Raji (cell line): Measurements from ENCODE around the gene AHCYL1.

ENCODE experiments used
- POLR2A ChIP-seq: IDR thresholded peaks from 2 replicates; pipeline ENCODE4 v1.6.1; 2011; ENCODE audit warnings: low read depth, low read length, control low read depth; ENCODE audit not compliant: insufficient read depth

Gene AHCYL1

DNA sequence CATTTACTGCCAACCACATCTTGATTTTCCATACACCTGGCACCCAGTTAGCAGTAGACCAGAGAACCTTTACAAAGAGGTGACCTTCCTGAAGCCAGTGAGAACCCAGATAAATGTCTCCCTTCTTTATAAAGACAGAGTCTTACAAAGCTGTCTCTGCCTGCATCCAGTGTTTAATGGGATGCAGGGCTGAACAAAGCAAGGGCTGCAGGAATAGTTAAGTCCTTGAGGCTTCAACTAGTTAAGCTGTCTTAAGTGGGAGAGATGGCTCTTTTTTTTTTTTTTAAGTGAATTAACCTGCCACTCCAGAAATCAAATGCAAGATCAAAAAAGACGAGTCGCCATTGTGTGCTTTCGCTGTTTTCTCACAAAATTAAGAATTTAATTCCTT is 1.5 kb downstream of the AHCYL1 start:
- no peak for TF ChIP-seq POLR2A

DNA sequence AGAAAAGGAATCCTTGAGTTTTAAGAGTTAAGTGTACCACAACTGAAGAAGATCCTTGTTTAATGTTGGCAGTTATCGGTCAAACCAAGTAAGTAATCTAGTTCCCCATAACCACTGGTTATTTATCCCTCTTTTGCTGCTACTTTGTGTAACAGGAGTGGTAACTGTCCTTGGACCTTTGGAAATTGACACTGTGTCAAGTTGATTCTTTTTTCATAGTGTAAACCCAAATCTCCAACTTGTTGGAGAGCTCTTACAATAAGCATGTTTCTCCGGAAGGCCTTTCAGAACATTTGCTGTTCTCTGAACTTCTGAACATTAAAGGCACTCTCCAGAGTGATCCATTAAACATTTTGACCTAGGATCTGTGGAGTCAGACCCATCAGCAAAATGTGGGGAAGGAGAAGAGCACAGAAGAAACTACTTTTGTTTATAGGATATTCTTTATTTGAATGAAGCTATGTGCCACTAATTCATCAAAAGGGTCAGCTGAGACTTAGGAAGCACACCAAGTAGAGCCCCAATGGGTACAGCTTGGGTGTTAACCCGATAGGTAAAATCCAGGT is 3.9 kb downstream of the AHCYL1 start:
- TF ChIP-seq POLR2A, result no peak

DNA sequence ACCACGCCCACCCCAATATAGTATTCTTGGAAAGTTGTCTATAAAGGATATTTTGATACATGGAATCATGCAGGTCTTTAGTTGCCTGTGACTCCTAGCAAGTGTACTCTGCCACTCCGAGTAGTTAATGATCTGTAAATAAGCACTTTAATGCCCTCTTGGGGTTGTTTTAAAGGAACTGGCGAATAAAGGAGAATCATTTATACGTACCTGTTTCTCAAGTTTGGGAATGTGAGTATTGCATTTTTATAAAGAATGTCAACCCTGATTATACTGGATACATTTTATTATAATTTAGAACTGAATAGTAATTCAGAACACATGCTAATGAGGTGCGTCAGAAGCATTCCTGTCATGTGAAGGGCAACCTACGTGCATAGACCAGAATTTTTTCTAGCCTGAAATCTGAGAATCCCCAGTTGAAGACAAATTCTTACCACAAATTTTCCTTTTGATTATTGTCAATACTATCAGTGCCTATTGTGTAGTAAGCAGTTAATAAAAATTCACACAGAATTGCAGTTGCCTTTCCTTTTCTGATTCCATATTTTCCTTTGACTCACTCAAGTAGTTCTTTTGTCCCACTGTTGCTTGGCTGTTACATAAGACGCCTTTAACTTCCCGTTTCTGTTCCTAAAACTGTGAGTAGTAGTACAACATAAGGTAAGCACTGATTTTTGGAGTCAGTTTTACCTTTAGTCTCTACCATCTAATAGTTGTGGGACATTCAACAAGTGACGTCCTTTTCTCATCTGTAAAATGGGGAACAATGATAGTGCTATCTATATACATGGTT is 5.1 kb downstream of the AHCYL1 start:
- TF ChIP-seq POLR2A, result no peak

DNA sequence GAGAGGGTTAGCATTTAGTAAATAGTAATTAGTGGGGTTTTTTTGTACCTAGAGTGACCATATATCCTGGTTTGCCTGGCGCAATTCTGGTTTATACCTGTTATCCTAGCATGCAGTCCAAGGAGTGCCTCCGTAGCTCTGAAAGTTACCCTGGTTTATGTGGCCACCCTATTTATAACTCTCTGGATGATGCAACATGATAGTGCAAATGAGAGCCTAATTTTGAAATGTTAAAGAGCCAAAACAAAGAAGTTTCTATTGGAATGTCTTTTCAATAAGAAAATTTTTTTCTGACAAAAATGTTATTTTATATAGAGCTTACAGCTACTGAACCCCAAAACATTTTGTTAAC is 5.7 kb downstream of the AHCYL1 start:
- no peak for TF ChIP-seq POLR2A

DNA sequence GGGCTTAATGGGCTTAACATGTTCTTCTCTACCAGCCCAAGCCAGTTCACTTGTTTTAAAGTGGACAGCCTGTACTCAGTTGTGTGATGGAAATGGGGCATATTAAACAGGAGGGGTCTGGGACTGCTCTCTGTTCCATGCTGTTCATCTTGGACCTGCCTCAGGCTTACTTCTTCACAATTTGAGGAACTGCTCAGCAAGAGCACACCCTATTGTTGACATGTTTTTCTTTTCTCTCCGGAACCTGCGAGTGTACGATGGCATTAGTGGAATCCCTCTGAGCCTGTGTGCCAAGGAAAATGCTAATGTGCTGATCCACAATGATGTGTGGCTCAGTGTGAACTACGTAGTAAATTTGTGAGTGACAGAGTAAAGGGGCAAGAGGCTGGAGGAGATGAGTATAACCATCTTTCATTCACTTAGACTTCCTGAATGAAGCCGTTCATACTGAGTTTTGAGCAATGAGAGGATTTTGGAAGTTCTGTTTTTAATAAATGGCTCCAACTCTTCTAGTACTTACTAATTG is 6.9 kb downstream of the AHCYL1 start:
- TF ChIP-seq POLR2A, result no peak

DNA sequence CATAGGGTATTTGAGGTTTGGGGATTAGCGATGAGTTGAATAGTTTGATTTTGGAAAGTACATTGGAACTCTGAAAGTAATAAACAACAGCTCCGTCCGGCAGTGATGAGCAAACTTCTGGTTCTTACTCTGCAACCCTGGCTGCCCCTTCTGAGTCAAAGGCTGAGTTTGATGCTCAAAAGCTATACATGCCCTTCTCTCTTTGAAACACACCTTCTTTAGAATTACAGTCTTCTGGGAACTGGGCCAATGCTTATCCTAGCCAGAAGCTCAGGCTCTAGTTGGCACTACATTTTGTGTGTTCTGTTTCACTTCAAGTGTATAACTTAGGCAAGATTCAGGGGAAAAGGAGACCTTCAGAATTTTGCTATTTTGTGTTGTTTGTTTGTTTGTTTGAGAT is 9.3 kb downstream of the AHCYL1 start:
- no peak for TF ChIP-seq POLR2A

DNA sequence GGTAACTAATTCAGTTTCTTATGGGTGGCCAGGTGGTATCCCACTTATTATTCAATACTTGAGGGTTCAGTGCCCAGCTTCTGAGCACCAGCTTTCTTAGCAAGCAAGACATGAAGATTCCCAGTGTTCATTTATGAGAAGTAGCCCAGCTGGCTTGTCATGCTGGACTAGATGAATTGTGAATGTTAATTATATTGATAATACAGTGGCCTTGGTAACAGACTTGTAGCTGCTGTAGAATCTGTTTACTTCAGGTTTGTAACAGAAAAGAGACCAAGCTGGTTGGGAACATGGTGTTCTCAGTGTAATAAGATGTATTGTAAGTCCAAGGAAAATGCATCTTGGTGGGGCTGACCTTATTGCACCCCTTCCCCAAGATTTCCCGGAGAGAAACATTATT is 10.1 kb downstream of the AHCYL1 start:
- no peak for TF ChIP-seq POLR2A

DNA sequence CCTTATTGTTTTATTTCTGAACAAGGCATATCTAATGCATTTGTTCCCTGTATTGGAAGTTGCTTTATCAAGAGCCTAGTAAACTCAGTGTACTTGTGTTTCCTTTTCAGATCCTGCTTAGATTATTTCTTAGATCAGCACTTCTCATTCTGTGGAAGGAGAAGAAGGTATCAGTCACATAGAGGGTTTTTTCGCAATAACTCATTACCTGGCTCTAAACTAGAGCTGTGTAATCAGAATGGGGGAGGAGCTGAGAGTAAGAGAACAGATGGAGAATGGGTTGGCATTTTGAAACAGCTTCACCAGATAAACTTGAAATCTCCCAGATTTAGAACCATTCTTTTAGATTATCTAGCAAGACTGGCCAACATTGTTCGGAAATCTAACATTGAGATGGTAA is 11.0 kb downstream of the AHCYL1 start:
- TF ChIP-seq POLR2A, result no peak

DNA sequence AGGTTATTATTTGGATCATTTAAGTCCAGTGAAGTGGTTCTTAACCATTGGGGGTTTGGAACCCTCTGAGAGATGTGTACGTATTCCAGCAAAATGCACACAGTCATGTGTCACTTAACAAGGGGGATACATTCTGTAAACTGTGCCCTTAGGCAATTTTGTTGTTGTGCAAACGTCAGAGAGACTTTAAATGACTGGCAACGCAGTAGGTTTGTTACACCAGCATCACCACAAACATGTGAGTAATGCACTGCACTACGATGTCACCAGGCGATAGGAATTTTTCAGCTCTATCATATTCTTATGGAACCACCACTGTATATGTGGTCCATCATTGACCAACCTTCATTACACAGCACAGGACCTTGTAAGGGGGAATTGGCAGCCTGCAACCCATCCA is 11.9 kb downstream of the AHCYL1 start:
- no peak for TF ChIP-seq POLR2A

DNA sequence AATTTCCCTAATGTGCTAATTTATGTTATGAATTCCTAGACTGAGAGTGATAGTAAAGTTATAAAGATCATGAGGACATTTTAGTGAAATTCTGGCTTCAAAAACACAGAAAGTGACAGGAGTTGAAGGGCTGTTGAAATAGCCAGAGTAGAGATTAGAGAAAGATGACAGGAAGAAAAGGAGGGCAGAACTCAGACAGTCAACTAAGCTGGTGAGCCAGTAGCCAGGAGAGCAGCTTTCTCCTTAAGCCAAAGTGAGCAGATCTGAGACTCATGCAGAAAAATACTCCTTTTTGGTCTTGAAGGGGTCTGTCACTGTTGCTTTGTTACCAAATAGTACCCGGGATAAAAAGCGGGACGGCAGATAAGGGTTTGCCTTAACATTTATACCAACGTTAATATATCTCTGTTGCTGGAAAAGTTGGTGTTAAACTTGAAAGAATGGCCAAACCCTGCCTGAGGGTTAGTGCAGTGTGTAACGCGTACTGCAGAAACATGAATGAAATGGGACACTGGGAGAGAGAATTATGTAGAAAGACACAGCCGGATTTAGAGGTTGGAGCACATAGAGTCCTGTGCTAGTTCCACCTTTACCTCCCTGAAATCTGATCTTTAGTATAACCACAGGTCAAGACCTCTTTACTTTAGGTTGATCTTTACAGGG is 12.8 kb downstream of the AHCYL1 start:
- no peak for TF ChIP-seq POLR2A

DNA sequence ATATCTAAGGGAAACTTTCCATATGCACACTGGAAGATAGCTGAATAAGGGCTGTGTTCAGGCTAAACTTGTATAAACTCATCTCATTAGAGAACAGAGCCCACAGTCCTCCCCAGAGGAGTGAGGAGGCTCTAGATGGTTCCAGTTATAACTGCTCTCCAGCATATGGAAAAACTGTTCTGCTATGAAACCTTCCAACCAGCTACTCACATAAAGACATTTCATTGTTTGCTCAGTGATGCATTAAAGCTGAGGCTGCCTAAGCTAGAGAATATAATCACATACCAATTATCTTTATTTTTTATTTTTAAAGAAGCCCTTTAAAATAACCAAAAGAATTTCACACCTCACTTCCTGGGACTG is 13.3 kb downstream of the AHCYL1 start:
- TF ChIP-seq POLR2A, result no peak

DNA sequence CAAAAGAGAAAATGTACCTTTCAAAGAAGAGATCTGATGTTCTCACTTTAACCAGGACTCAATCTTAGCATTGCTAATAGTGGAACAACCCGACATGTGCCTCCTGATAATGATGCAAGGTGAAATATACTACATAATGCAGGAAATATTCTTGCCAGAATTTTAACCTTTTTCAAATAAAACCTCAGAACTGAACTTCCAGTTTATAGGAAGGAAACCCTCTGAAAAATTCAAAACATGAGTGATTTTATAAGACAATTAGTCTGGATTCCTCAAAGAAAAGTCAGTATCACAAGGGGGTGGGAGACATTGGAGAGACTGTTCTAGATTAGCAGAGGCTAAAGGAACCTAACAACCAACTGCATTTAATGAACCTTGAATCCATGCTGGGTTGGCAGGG is 18.1 kb downstream of the AHCYL1 start:
- no peak for TF ChIP-seq POLR2A

DNA sequence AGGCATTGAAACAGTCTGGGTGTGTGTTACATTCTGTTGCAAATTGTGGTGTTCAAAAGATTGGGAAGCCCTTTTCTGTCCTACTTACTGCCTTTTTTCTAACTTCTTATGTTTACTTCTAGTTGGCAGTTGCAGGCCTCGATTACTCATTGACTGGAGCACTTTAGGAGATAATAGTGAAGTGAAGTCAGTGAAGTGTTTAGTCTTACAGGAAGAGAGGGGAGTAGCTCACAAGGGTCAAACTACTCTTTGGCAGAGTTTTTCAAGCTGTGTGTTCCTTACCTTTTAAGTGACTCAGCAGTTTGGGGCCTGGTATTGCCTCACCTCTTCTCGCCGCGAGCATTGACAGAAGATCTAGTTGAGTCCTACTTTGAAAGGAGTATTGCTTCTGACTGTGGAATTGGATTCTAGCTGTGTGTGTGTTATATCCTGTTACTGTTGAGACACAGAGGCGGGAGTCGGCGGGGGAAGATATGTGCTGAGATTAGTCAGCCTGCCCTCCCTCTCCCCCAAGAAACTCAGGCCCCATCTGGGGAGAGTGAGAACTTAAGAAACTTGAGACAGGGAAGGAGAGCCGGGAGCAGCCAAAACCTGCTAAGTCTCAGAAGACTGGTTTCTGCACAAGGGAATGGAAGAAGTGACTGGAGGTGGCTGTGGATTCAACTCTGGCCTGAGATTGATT is 19.3 kb downstream of the AHCYL1 start:
- no peak for TF ChIP-seq POLR2A

DNA sequence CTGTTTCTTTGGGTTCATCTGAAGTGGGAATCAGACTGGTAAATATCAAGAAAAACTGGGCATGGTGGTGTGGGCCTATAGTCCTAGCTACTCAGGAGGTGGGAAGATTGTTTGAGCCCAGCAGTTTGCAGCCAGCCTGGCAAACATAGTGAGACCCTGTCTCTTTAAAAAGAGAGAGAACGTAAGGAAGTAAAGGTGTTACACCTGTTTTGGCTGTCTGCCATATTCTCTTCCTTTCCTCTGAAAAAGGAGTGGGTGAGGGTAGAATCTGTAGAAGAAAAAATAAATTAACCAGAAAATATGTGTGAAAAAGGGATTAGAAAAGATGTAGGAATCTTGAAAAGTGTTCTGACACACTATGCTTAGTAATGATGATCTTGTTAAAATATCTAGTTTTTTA is 20.0 kb downstream of the AHCYL1 start:
- TF ChIP-seq POLR2A, result no peak

DNA sequence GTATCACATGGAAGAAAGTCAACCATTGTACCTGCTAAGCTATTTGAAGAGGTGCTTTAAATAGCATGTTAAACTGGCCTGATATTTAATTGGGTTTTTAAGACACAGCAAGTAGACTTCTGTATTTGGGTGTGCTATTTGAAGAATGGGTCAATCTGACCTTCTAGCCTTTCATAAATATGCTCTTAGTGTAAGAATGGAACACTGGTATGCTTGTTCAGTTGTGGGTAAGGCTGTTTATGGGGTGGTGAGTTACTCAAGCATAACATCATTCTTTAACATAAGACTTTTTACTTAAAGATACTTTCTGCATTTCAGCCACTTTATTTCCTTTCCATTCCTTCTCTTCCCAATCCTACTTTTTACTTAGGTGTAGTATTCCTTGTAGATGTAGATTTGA is 21.4 kb downstream of the AHCYL1 start:
- no peak for TF ChIP-seq POLR2A

DNA sequence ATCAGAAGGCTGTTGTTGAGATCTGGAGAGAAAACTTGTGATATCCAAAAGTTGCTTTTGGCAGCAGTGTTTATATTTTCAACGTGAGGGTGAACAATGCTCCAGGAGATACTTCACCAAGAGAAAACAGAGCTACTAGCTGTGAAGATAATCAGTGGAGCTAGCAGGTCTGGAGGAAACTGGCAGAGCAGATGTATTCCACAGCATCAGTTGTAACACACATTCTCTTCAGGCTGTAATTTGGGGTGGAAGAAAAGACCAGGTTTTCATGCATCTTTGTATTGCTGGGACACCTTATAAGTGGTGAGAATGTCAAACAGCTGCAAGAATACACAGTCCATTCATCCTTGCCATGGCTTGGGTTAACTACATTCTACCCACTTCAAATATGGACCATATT is 22.0 kb downstream of the AHCYL1 start:
- no peak for TF ChIP-seq POLR2A
